Keratinocyte (primary cell): ENCODE data around the gene ARRB1. TPM values are rescaled to one million over a fixed set of nuclear protein-coding genes. Genes with fewer than 3 reads are reported as not detected.

Experiments
- DNase-seq: peaks from one replicate; pipeline ENCODE4 v3.0.0-alpha.2; 2011; ENCODE audit warnings: low read depth, missing footprints, low spot score
- FAIRE-seq: peaks from 2 replicates; lab custom pipeline; 2011; peaks lifted over from hg19 to GRCh38; lab: Jason Lieb, UNC
- H2AFZ ChIP-seq: 2 replicates; pipeline ENCODE4 v1.6.0; 2012; ENCODE audit warnings: low read length, control low read depth, inconsistent platforms; ENCODE audit not compliant: control insufficient read depth
- H3K27ac ChIP-seq: 2 replicates; pipeline ENCODE4 v1.5.1; 2011; ENCODE audit warnings: low read length; ENCODE audit not compliant: control insufficient read depth, insufficient read depth
- H3K27me3 ChIP-seq: 3 replicates; pipeline ENCODE4 v1.6.0; 2011; ENCODE audit warnings: low read length; ENCODE audit not compliant: control insufficient read depth, insufficient read depth; ENCODE audit errors: extremely low read depth
- H3K36me3 ChIP-seq, 2 experiments: 2 replicates in 1 of 2; 3 replicates in 1 of 2; pipeline ENCODE4 v1.5.1; 2011; ENCODE audit warnings: low read length in 2 of 2, mild to moderate bottlenecking in 1 of 2; ENCODE audit not compliant: control insufficient read depth in 2 of 2, insufficient read depth in 2 of 2; ENCODE audit errors: extremely low read depth in 1 of 2
- H3K4me1 ChIP-seq: 3 replicates; pipeline ENCODE4 v1.5.1; 2011; ENCODE audit warnings: low read length; ENCODE audit not compliant: control insufficient read depth, insufficient read depth; ENCODE audit errors: extremely low read depth
- H3K4me2 ChIP-seq: 3 replicates; pipeline ENCODE4 v1.6.0; 2011; ENCODE audit warnings: low read depth, low read length; ENCODE audit not compliant: control insufficient read depth, insufficient read depth; ENCODE audit errors: extremely low read depth
- H3K4me3 ChIP-seq, 3 experiments: fragments of 200-600 bp in 1 of 3; sonication (generic) in 1 of 3; 2 replicates in 2 of 3; 3 replicates in 1 of 3; pipeline ENCODE4 v1.5.1; 2011 to 2016; ENCODE audit warnings: low read length in 3 of 3, mild to moderate bottlenecking in 3 of 3, control low read depth in 2 of 3, inconsistent platforms in 1 of 3, low read depth in 1 of 3, mixed read lengths in 1 of 3, mixed run types in 1 of 3, moderate library complexity in 1 of 3; ENCODE audit not compliant: control insufficient read depth in 2 of 3, insufficient read depth in 2 of 3; ENCODE audit errors: extremely low read depth in 1 of 3
- H3K79me2 ChIP-seq: 2 replicates; pipeline ENCODE4 v1.6.0; 2012; ENCODE audit warnings: low read length; ENCODE audit not compliant: control insufficient read depth, insufficient read depth
- H3K9ac ChIP-seq: 3 replicates; pipeline ENCODE4 v1.6.0; 2011; ENCODE audit warnings: low read length; ENCODE audit not compliant: control insufficient read depth, insufficient read depth; ENCODE audit errors: extremely low read depth
- H3K9me1 ChIP-seq: 3 replicates; pipeline ENCODE4 v1.6.0; 2011; ENCODE audit warnings: low read length; ENCODE audit not compliant: control insufficient read depth, insufficient read depth; ENCODE audit errors: extremely low read depth
- H3K9me3 ChIP-seq: 2 replicates; pipeline ENCODE4 v1.5.1; 2012; ENCODE audit warnings: low read depth, low read length; ENCODE audit not compliant: control insufficient read depth
- H4K20me1 ChIP-seq: 3 replicates; pipeline ENCODE4 v1.6.0; 2011; ENCODE audit warnings: low read length; ENCODE audit not compliant: control insufficient read depth, insufficient read depth; ENCODE audit errors: extremely low read depth
- CTCF ChIP-seq, 3 experiments: IDR thresholded peaks in 1 of 3; conservative IDR thresholded peaks in 1 of 3; optimal IDR thresholded peaks in 1 of 3; 2 replicates in 2 of 3; 3 replicates in 1 of 3; pipeline versions ENCODE3 to v1.5.1; 2011; ENCODE audit warnings: low read length in 3 of 3, mild to moderate bottlenecking in 3 of 3, moderate library complexity in 2 of 3, control low read depth in 1 of 3, inconsistent platforms in 1 of 3; ENCODE audit not compliant: insufficient read depth in 2 of 3; ENCODE audit errors: extremely low read depth in 1 of 3
- EZH2 ChIP-seq: IDR thresholded peaks from one replicate; pipeline ENCODE4 v1.6.1; 2012; ENCODE audit warnings: inconsistent platforms, mild to moderate bottlenecking, low read length, moderate library complexity
- dilution Hi-C: fragments of 300-500 bp; cut with MboI; formaldehyde crosslinking; loops from one replicate; pipeline ENCODE4 v1.7.0; 2020; ENCODE audit warnings: low sequenced_read_pairs; ENCODE audit not compliant: extremely low pct_ligation_motif_present
- polyA plus RNA-seq, 5 experiments: library from polyadenylated mRNA; depleted of rRNA in 3 of 5; stranded (reverse) in 3 of 5; stranded (forward) in 1 of 5; unstranded in 1 of 5; fragments of >200 nt; gene quantifications; 1 replicate in 1 of 5; 2 replicates in 3 of 5; 3 replicates in 1 of 5; pipeline versions ENCODE4 v1.2.1 to v1.2.3, GENCODE V29; 2011 to 2012; ENCODE audit warnings: missing spikeins in 2 of 5, low read depth in 1 of 5, low replicate concordance in 1 of 5

Gene ARRB1
- polyA plus RNA-seq, 1 donor (not counting 4 experiments of a cell fraction or from before 2014, with no cell fraction given) = 0.94 TPM

GRCh38 chr11:75219869-75220268 lies 131.6 kb downstream of the ARRB1 start:
- no peaks in the 10 kb centered on the region for H3K4me1 ChIP-seq
- dilution Hi-C loops = loop anchor here (25.0 kb wide), 1 partner anchor 183 kb away; no protein-coding TSS in a partner anchor
- no peak overlapping the region for H3K9ac ChIP-seq
- no peak for TF ChIP-seq CTCF (optimal IDR thresholded peaks at IDR 0.05 in 1 of 3, IDR thresholded peaks at IDR 0.05 in 1 of 3, conservative IDR thresholded peaks at IDR 0.05 in 1 of 3; ENCODE audit: extremely low read depth in 1 of 3, insufficient read depth in 2 of 3, low read length in 3 of 3)
- no peak for TF ChIP-seq EZH2
- H3K36me3 ChIP-seq = no peaks in the 10 kb centered on the region
- no peak overlapping the region for H2AFZ ChIP-seq
- H3K27ac ChIP-seq = no peak overlapping the region
- H4K20me1 ChIP-seq = no peaks in the 10 kb centered on the region
- H3K4me2 ChIP-seq = no peak overlapping the region
- DNase-seq (no peak), FAIRE-seq (no peak)
- no peaks in the 10 kb centered on the region for H3K79me2 ChIP-seq
- H3K9me1 ChIP-seq = no peaks in the 10 kb centered on the region
- no peaks in the 10 kb centered on the region for H3K9me3 ChIP-seq
- peaks cover 14% of the 10 kb centered on the region for H3K27me3 ChIP-seq
- no peak overlapping the region for H3K4me3 ChIP-seq

DNA sequence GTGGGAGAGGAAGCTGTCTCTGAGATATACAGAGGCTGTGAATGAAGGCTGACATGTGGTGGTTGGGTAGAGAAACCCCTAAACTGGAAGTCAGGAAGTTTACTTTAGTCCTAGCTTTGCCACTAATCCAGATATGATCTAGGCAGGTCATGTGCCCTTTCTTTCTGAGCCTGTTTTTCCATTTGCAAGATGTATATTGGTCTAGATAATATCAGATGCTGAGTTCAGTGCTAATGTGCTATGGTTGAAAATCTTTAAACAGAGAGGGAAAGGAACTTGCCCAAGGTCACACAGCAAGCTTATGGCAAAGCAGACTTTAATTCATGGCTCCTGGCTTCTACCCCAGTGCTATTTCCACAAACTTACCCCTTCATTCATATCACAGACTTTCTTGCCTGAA lies 136.6 kb downstream of the ARRB1 start:
- Histone ChIP-seq H3K36me3 (no peaks in the 10 kb centered on the region), H3K79me2 (no peaks in the 10 kb centered on the region), H3K9me1 (no peaks in the 10 kb centered on the region), H3K27ac (no peak overlapping the region), H4K20me1 (no peaks in the 10 kb centered on the region), H3K9ac (no peak overlapping the region), H3K4me3 (no peak overlapping the region), H3K9me3 (no peaks in the 10 kb centered on the region), H3K4me2 (no peak overlapping the region), H2AFZ (no peak overlapping the region), H3K4me1 (no peaks in the 10 kb centered on the region), H3K27me3 (peaks cover 14% of the 10 kb centered on the region)
- FAIRE-seq (no peak), DNase-seq (no peak)
- dilution Hi-C loops = loop anchor here (25.0 kb wide), 1 partner anchor 178 kb away; no protein-coding TSS in a partner anchor
- no peak for TF ChIP-seq EZH2
- TF ChIP-seq CTCF (optimal IDR thresholded peaks at IDR 0.05 in 1 of 3, IDR thresholded peaks at IDR 0.05 in 1 of 3, conservative IDR thresholded peaks at IDR 0.05 in 1 of 3; ENCODE audit: extremely low read depth in 1 of 3, insufficient read depth in 2 of 3, low read length in 3 of 3) = no peak
